NCI-H128 (cell line): Measurements from ENCODE around the gene TBC1D17.

Source experiments
- DNase-seq: peaks from one replicate; lab custom pipeline; 2025; ENCODE audit not compliant: unreplicated experiment; lab: John Stamatoyannopoulos, UW

TBC1D17 gene

DNA sequence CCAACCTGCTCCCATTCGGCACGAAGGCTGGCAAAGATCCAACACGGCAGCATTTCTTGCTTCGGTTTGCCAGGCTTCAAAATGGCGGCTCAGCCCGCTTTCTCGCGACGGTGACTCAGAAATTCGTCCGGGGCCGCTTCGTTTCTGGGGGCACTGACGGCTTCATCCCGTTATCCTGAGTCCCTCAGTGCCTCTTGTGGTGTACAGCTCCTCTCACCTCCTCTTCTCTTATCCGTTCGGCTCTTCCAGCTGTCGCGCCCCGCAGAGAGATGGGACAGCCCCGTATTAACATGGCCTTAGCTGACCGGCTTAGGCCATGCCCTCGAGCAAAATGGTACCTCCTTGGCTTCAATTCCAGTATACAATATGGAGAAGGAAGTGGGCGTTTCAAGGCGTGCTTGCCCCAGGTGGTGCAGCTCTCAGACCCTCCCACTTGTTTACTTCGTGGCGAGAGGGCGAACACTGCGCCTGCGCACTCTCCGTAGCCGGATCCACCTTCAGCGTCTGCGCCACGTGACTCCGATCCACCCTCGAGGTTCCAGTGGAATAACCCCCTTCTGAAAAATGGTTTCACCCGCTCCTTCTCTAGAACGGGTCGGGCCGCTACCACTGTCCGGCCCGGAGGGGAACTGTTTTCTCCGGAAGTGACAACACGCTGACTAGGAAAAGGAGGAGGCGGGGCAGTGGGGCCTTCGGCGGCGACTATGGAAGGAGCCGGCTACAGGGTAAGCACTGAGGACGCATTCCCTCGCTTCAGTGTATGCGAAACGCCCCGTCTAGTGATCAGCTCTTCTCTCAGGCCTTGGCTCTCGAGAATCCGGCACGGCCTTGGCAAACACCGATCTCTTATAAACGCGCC lies at the start of gene TBC1D17, which contains the start of gene AKT1S1:
Gene TBC1D17, plus strand, starts transcription at position 683 of the 859 bp plus-strand sequence. Its CDS starts 22 bp downstream, at position 705.
Gene AKT1S1, minus strand, starts transcription at position 336 of the 859 bp plus-strand sequence. CDS start 4,060 bp downstream, outside the sequence.
- DNase-seq: peak; percentile 99

DNA sequence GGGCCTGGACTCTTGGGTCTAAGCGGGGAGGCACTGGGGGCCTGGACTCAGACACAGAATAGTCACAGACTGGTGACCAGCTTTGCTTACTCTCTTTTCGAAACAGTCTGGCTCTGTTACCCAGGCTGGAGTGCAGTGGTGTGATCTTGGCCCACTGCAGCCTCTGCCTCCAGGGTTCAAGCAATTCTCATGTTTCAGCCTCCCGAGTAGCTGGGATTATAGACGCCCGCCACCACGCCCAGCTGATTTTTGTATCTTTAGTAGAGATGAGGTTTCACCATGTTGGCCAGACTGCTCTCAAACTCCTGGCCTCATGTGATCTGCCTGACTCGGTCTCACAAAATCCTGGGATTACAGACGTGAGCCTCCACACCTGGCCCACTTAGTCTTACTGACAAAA lies 48.3 kb upstream of the TBC1D17 start:
- no peak for DNase-seq

DNA sequence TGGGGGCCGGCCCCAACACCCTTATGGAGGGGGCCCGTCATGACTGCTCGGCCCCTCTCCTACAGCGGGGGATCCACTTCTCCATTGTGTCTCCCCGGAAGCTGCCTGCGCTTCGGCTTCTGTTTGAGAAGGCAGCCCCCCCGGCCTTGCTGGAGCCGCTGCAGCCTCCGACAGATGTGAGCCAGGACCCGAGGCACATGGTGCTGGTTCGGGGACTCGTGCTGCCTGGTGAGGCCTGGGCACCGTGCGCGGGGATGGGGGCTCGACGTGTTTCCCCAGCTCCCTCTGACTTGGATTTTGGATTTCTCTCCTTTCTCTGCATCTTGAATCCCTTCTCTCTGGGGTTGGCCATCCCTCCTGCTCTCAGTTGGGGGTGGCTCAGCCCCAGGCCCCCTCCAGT lies 47.8 kb upstream of the TBC1D17 start:
- DNase-seq: no peak

DNA sequence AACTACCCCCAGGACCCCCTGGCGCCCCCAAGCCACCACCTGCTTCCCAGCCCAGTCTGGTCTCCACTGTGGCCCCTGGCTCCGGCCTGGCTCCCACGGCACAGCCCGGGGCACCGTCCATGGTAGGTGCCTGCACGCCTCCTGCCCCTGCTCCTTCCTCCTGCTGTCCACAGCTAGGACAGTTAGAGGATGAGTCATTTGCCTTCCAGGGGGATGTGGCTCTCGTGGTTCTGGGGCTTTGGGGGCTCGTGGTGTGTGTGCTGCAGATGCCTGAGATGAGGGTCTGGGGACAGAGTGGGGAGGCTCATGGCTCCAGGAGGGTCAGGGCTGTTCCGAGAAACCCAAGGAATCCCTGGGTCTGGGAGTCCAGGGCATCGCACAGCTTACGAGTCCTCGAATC lies 46.7 kb upstream of the TBC1D17 start:
- no peak for DNase-seq

DNA sequence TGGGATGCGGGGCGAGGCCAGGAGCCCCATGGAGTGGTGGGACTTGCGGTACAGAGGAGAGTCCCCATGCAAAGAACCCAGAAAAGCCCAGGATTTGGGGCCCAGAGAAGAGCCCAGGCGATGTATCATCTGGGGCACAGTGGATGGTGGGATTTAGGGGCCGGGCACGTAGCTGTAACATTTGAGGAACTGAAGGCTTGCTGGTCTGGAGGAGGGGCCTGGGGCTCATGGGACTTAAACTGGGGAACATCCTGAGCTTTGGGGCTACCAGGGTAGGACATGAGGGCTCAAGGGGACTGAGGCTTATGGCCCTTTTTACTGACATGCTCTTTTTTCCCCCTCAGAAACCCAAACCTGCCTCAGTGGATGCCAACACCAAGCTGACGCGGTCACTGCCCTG lies 45.9 kb upstream of the TBC1D17 start:
- no peak for DNase-seq

DNA sequence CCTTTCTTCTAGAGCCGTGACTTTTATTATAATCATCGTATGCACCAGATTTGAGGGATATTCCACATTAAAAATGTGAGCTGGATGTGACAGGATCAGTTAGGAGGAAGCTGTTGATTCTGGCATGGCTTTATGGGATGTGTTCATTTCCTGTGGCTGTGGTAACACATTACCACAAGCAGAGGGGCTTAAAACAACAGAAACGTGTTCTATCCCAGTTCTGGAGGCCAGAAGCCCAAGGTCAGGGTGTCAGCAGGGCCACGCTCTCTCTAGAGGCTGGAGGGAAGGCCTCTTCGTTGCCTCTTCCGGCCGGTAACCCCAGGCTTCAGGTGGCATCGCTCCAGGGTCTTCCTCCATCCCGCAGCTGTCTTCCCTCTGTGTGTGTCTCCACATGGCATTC lies 44.9 kb upstream of the TBC1D17 start:
- no peak for DNase-seq

DNA sequence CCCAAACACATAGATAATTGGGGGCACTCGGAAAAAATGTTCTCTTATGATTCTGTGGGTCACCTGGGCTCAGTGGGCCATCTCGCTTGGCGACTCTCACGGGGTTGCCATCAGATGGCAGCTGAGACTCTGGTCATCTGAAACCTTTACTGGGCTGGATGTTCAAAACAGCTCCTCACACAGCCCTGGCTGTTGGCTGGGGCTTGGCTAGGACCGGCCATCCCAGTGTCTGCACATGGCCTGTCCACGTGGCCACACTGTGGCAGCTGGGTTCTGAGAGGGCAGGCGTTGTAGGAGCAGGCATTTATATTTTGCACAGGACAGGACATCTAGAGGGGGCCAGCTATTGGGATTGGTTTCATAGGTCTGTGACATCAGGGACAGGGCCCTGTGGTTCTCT lies 43.9 kb upstream of the TBC1D17 start:
- DNase-seq: no peak

DNA sequence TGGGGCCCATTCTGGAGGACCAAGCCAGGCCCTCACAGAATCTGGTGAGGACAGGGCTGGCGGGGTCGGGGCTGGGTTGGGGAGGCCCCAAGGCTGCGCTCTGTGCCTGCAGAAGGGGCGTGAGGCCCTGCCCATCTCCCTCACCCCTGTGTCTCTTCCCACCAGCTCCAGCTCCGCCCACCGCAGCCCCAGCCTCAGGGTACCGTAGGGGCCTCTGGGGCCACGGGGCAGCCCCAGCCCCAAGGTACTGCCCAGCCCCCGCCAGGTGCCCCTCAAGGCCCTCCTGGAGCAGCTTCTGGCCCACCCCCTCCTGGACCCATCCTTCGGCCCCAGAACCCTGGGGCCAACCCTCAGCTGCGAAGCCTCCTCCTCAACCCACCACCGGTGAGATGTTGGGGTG lies 41.9 kb upstream of the TBC1D17 start:
- no peak for DNase-seq

DNA sequence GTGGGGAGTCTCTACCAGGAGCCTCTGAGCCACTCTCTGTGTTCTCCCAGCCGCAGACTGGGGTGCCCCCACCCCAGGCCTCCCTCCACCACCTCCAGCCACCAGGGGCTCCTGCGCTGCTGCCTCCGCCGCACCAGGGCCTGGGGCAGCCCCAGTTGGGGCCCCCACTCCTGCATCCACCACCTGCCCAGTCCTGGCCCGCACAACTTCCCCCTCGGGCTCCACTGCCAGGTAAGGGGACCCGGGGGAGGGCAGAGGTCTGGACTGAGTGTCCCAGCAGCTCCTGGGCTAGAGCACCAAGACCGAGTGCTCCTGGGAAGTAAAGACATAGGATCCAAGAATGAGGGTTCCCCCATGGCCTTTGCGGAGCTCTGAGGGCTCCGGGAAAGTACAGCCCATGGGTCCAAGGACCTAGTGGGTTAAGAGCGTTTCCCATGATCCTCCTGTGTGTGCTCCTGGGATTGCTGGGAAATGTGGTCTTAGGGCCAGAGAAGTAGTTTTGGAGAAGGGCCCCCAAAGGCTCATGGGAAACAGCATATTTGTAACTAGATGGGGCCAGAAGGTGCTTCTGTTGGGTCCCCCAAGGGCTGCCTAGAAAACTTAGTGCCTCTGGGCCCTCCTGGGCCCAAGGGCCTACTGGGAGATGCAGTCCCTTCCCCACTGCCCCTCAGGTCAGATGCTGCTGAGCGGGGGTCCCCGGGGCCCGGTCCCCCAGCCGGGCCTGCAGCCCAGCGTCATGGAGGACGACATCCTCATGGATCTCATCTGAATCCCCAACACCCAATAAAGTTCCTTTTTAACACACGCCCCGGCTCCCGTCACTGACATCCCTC lies 41.1 kb upstream of the TBC1D17 start:
- no peak for DNase-seq

DNA sequence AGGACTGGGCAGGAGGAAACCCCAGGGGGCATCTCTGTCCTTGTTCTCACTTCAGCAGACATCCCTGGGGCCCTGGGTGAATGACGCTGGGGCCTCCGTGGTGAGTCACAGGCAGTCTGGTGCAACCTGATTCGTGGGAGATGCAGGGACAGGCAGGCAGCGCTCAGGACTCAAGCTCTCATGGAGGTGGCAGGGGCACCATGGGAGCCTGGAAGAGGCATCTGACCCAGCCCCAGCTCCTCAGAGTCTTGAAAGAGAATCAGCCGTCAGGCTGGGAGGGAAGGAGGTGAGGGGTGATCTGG lies 40.5 kb upstream of the TBC1D17 start:
- DNase-seq: no peak

DNA sequence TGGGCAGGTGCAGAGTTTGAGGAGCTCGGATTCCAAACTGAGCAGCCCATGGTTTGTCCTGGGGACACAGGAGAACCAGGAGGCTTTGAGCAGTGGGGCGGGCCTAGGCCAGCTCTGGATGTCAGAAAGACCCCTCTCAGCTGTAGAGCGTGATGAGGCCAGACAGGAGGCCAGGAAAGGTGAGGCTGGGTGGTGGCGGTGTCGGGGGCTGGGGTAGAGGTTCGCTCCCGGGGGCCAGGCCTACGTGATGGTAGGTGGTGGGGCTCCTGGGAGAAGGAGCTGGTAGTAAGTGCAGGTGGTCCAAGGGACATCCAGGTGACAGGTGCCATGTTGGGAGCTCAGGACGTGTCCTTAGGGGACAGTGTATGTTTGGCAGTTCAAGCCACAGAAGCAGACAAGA lies 40.1 kb upstream of the TBC1D17 start:
- DNase-seq: no peak

DNA sequence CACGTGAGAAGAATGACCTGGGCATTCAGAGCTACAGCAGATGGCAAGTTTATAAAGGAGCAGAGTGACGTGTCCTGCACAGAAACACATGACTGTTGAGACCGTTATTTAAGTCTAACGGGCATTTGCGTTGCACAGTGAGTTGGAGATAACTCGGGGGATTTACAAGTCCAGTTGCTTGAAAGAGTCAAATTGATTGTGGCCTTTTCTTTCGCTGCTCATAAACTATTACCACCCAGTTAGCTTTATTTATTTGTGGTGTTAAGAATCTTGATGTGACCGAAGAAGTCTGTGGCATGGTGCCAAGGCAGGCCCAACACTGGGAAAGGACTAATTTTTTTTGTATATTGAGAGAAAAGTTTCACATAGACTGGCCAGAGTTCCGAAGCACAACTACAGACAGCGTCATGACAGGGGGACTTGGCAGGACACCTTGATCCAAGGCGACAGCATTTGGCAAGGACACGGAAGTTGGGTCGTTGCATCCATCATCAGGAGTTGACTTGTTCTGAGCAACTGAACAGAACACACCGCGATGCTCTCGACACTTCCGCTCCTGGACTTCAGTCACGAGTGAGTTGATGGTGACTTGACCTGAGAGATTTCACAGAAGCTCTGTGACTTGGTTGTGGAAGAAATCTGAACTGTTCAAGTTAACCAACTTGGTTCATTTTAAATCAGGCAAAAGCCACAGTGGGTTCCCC lies 38.5 kb upstream of the TBC1D17 start:
- no peak for DNase-seq

DNA sequence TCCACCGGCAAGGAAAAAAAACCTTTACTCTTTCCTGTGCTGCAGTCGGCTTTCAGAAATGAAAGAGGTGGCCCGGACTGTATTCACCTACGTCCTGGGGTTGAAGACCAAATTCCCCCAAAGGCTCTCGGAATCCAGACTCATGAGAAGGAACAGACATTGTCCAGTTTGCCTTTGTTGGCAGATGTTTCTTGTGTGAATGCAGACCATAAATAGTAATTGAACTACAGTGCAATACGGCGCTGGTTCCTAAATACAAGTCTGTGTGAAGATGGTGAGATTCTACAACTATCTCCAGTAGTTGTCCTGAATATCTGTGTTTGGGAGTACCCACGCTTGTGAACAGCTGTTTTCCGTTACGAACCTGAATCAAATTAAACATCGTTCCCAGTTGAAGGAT lies 37.8 kb upstream of the TBC1D17 start:
- no peak for DNase-seq

DNA sequence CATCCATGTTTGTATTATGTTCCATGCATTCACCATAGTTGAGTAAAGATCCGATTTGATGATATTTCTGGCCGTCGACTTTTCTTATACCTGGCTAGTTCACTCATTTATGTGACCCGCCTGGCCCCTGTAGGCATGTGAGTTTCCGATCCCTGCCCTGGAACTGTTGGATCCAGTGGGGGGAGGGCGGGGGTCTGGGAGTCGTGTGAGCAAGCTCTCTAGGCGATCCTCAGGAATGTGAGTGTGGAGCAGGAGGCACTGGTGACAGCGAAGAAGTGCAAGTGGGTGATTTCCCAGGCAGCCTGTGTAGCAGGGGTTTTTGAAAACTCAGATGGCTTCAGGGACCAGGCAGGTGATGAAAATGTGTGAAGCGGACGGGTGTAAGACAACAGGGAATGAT lies 37.2 kb upstream of the TBC1D17 start:
- no peak for DNase-seq

DNA sequence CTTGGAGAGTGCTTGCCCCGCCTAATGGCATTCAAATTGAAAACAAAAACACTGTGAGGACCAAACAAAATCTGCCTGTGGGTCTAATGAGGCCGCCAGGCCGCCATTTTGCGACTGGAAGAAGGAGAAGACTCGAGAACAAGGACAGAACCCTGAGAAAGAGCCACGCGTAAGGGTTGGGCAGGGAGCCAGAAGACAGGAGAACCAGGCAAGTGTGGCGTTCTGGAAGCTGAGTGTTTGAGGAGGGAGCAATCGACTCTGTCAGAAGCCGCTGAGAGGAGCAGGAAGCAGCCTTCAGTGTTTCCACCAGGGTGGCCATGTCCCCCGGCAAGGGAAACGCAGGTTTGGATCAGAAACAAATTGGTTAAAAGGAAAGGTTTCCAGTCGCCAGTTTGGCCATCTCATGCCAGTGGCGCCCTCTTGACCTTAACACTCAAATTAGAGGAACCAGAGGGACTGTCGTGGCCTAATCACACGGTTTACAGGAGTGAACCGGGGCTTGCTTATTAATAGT lies 36.7 kb upstream of the TBC1D17 start:
- no peak for DNase-seq

DNA sequence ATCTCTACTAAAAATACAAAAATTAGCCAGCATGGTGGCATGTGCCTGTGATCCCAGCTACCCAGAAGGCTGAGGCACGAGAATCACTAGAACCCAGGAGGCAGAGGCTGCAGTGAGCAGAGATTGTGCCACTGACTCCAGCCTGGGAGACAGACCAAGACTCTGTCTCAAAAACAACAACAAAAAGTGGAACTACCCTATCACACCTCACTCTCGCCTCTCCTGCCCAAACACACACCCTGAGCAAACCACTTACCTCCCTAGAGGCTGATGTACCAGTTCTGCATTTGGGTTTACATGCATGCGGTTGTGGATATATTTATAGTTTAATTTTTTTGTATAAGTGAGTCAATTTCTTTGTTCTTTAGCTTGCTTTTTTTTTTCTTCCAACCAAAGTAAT lies 34.2 kb upstream of the TBC1D17 start:
- DNase-seq: no peak

DNA sequence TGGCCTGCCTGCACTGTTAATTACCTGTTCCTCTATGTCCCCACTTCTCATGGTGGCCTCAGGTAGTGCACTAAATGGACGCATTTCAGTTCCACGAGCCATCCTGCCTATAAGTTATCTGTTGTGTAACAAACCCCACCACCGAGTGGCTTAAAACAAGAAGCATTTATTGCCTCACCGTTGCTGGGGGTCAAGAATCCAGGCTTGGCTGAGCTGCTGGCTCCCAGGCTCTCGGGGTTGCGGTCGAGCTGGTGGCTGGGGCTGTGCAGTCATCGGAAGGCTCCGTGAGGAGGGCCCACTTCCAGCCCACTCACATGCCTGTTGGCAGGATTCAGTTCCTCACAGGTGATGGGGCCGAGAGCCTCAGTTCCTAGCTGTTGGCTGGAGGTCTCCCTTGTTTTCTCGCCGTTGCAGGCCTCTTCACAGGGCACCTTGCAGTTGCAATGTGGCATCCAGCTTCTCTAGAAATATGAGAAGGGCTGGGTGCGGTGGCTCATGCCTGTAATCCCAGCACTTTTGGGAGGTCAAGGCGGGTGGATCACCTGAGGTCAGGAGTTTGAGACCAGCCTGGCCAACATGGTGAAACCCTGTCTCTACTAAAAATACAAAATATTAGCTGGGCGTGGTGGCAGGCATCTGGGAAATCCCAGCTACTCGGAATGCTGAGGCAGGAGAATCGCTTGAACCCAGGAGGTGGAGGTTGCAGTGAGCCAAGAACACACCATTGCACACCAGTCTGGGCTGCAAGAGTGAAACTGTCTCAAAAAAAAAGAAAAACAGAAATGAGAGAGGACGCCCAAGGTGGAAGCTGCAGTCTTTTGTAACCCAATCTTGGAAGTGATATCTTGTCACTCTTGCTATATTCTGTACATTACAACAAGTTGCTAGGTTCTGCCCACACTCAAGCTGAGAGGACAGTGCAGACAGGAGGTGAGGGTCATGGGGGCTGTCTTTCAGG lies 33.1 kb upstream of the TBC1D17 start:
- no peak for DNase-seq

DNA sequence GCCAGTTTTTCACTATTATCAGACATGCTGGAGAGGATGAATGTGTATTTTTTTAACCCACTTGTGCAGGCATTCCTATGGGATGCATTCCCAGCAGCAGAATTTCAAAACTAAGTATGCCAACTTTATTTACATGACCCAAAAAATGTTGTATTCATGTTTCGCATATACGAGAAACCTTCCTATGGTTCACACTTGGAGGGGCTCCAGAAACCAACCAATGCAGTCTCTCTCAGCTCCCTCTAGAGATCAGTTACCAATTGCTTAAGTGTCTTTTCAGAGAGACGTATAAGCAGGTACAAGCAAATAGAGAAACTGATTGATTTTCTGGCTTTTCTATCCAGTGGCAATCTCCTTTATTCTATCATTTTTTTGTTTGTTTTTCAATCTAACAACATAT lies 32.1 kb upstream of the TBC1D17 start:
- no peak for DNase-seq

DNA sequence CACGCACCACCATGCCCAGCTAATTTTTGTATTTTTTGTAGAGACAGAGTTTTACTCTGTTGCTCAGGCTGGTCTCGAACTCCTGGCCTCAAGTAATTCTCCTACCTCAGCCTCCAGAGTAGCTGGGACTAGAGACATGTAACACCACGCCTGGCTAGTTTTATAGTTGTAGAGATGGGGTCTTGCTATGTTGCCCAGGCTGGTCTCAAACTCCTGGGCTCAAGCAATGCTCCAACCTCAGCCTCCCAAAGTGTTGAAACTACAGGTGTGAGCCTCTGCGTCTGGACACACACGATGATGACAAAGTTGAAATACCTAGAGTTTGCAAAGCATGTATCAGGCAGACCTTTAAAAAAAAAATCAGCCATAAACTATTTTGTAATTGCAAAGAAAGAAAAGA lies 31.1 kb upstream of the TBC1D17 start:
- DNase-seq: no peak
